Liver (tissue), 9 donors: ENCODE data around the gene NXPH4. TPM values are rescaled to one million over a fixed set of nuclear protein-coding genes. Genes with fewer than 3 reads are reported as not detected.

Experiments
- DNase-seq: peaks from one replicate; pipeline ENCODE4 v3.0.0-alpha.2; 2017; ENCODE audit warnings: low spot score
- H3K27ac ChIP-seq, 2 donors: one replicate each; pipeline ENCODE4 v1.7.0; 2013; ENCODE audit warnings: inconsistent platforms in 2 of 2, low read length in 2 of 2, control low read depth in 1 of 2, low read depth in 1 of 2, mild to moderate bottlenecking in 1 of 2
- H3K27me3 ChIP-seq, 4 donors: one replicate each; pipeline versions ENCODE4 v1.6.1 to v1.7.0; 2013; ENCODE audit warnings: low read length in 3 of 4, inconsistent platforms in 1 of 4, mild to moderate bottlenecking in 1 of 4, moderate library complexity in 1 of 4; ENCODE audit not compliant: control insufficient read depth in 4 of 4, insufficient read depth in 4 of 4
- H3K36me3 ChIP-seq, 4 donors: one replicate each; pipeline versions ENCODE4 v1.6.1 to v1.7.0; 2013; ENCODE audit warnings: low read length in 3 of 4, mild to moderate bottlenecking in 3 of 4, low read depth in 1 of 4, moderate library complexity in 1 of 4; ENCODE audit not compliant: control insufficient read depth in 4 of 4, insufficient read depth in 3 of 4
- H3K4me1 ChIP-seq, 4 donors: one replicate each; pipeline versions ENCODE4 v1.6.1 to v1.7.0; 2013; ENCODE audit warnings: low read length in 3 of 4, mild to moderate bottlenecking in 3 of 4, moderate library complexity in 1 of 4; ENCODE audit not compliant: control insufficient read depth in 4 of 4, insufficient read depth in 4 of 4
- H3K4me3 ChIP-seq, 3 donors: one replicate each; pipeline versions ENCODE4 v1.6.1 to v1.7.0; 2013; ENCODE audit warnings: low read length in 3 of 3, control low read depth in 1 of 3, low read depth in 1 of 3, mild to moderate bottlenecking in 1 of 3
- H3K9ac ChIP-seq, 2 donors: one replicate each; pipeline ENCODE4 v1.7.0; 2013; ENCODE audit warnings: low read length in 2 of 2, mild to moderate bottlenecking in 2 of 2, moderate library complexity in 2 of 2, control low read depth in 1 of 2, low read depth in 1 of 2
- H3K9me3 ChIP-seq, 4 donors: one replicate each; pipeline versions ENCODE4 v1.6.1 to v1.7.0; 2013; ENCODE audit warnings: low read length in 3 of 4; ENCODE audit not compliant: control insufficient read depth in 4 of 4
- CTCF ChIP-seq: fragments of 150-350 bp; IDR thresholded peaks from 2 replicates; pipeline ENCODE4 v1.5.1; 2017; ENCODE audit warnings: improper control_type of control experiment, low read depth, low read length; ENCODE audit not compliant: missing input control
- EGR1 ChIP-seq, 2 donors: IDR thresholded peaks; 2 replicates each; pipeline ENCODE4 v1.6.1; 2016 to 2018; ENCODE audit warnings: antibody characterized with exemption in 2 of 2, low read depth in 2 of 2
- FOXA1 ChIP-seq: IDR thresholded peaks from 2 replicates; pipeline ENCODE4 v1.6.1; 2016; ENCODE audit warnings: antibody characterized with exemption
- FOXA2 ChIP-seq: IDR thresholded peaks from 2 replicates; pipeline ENCODE4 v1.6.1; 2016; ENCODE audit warnings: antibody characterized with exemption
- GABPA ChIP-seq, 2 donors: IDR thresholded peaks in 1 of 2; conservative IDR thresholded peaks in 1 of 2; 2 replicates each; pipeline ENCODE4 v1.6.1; 2016; ENCODE audit warnings: antibody characterized with exemption in 2 of 2, mild to moderate bottlenecking in 1 of 2, moderate library complexity in 1 of 2
- HNF4A ChIP-seq, 2 donors: conservative IDR thresholded peaks; 2 replicates each; pipeline ENCODE4 v1.6.1; 2016; ENCODE audit warnings: antibody characterized with exemption in 2 of 2, mild to moderate bottlenecking in 2 of 2
- HNF4G ChIP-seq: IDR thresholded peaks from 2 replicates; pipeline ENCODE4 v1.6.1; 2016; ENCODE audit warnings: antibody characterized with exemption
- JUND ChIP-seq, 2 donors: IDR thresholded peaks; 2 replicates each; pipeline ENCODE4 v1.6.1; 2016; ENCODE audit warnings: antibody characterized with exemption in 2 of 2
- MAX ChIP-seq: IDR thresholded peaks from 2 replicates; pipeline ENCODE4 v1.6.1; 2016; ENCODE audit warnings: antibody characterized with exemption
- NR2F2 ChIP-seq: IDR thresholded peaks from 2 replicates; pipeline ENCODE4 v1.6.1; 2016; ENCODE audit warnings: antibody characterized with exemption
- RAD21 ChIP-seq, 2 donors: IDR thresholded peaks; 2 replicates each; pipeline ENCODE4 v1.6.1; 2016; ENCODE audit warnings: antibody characterized with exemption in 2 of 2, mild to moderate bottlenecking in 2 of 2
- RXRA ChIP-seq, 2 donors: IDR thresholded peaks; 2 replicates each; pipeline ENCODE4 v1.6.1; 2017 to 2018; ENCODE audit warnings: antibody characterized with exemption in 2 of 2, mild to moderate bottlenecking in 1 of 2
- SP1 ChIP-seq: IDR thresholded peaks from 2 replicates; pipeline ENCODE4 v1.6.1; 2018; ENCODE audit warnings: antibody characterized with exemption, mild to moderate bottlenecking
- TAF1 ChIP-seq: conservative IDR thresholded peaks from 2 replicates; pipeline ENCODE4 v1.6.1; 2016; ENCODE audit warnings: antibody characterized with exemption, mild to moderate bottlenecking
- YY1 ChIP-seq: IDR thresholded peaks from 2 replicates; pipeline ENCODE4 v1.6.1; 2016; ENCODE audit warnings: antibody characterized with exemption, mild to moderate bottlenecking
- WGBS: extraction: QIAGEN DNeasy Blood & Tissue Kit; methylation state at CpG from one replicate; pipeline ENCODE4 v1.1.7; 2013; 5-methylcytosine and 5-hydroxymethylcytosine counted together
- polyA plus RNA-seq, 2 donors: library from polyadenylated mRNA; stranded (reverse) in 1 of 2; unstranded in 1 of 2; fragments of 200-250 nt in 1 of 2; fragments of >200 nt in 1 of 2; fragmentation: Nextera tagmentation in 1 of 2; extraction: Ambion mirVana in 1 of 2; gene quantifications; one replicate each; pipeline versions ENCODE4 v1.2.1 to v1.2.3, GENCODE V29; 2013 to 2015
- total RNA-seq, 2 donors: library from RNA; depleted of rRNA; stranded (reverse); fragments of >200 nt; gene quantifications; one replicate each; pipeline ENCODE4 v1.2.3, GENCODE V29; 2014
- TF ChIP-seq, protein P1 (sequence below): IDR thresholded peaks from 2 replicates; pipeline ENCODE4 v1.6.1; 2016; ENCODE audit warnings: antibody characterized with exemption
- TF ChIP-seq, protein P2 (sequence below): IDR thresholded peaks from 2 replicates; pipeline ENCODE4 v1.6.1; 2016; ENCODE audit warnings: antibody characterized with exemption, mild to moderate bottlenecking
- TF ChIP-seq, protein P3 (sequence below): IDR thresholded peaks from 2 replicates; pipeline ENCODE4 v1.6.1; 2016; ENCODE audit warnings: antibody characterized with exemption
- donor health status: healthy.
- donor health status: healthy.
- donor health status: healthy.
- donor health status: healthy.
- donor health status: healthy.

Gene NXPH4
- total and polyA plus RNA-seq, 4 donors: 0.15 TPM; not detected in 3

GRCh38 chr12:57234233-57234570 lies 17.6 kb downstream of the NXPH4 start:
- Histone ChIP-seq H3K27me3 (no peaks in the 10 kb centered on the region), H3K27ac (peak overlapping the region; percentile 16 to 63), H3K4me1 (peaks cover 19 to 61% (median 46%) of the 10 kb centered on the region in 4 donors), H3K9ac (no peak overlapping the region), H3K36me3 (peaks cover 12 to 20% (median 15%) of the 10 kb centered on the region in 4 donors), H3K9me3 (no peaks in the 10 kb centered on the region), H3K4me3 (no peak overlapping the region)
- WGBS: 82% methylated on average over 3 of the region's 3 CpGs
- no peak for TF ChIP-seq FOXA2
- TF ChIP-seq RXRA (IDR thresholded peaks at IDR 0.05): no peak
- TF ChIP-seq, protein P1, sequence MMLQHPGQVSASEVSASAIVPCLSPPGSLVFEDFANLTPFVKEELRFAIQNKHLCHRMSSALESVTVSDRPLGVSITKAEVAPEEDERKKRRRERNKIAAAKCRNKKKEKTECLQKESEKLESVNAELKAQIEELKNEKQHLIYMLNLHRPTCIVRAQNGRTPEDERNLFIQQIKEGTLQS: no peak
- no peak for TF ChIP-seq MAX
- no peak for DNase-seq

DNA sequence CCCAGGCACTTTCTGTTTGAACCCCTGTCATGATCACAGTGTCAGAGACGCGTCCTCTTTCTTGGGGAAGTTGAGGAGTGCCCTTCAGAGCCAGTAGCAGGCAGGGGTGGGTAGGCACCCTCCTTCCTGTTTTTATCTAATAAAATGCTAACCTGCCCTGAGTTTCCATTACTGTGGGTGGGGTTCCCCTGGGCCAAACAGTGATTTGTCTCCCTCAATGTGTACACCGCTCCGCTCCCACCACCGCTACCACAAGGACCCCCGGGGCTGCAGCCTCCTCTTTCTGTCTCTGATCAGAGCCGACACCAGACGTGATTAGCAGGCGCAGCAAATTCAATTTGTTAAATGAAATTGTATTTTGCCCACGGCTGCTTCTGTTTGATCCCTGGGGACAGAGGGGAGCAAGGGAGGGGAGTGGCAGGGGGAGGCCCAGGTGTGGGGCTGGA lies 18.0 kb downstream of the NXPH4 start:
- Histone ChIP-seq H3K27ac (peak overlapping the region; percentile 16 to 63), H3K9me3 (no peaks in the 10 kb centered on the region), H3K4me3 (no peak overlapping the region), H3K9ac (no peak overlapping the region), H3K27me3 (no peaks in the 10 kb centered on the region), H3K36me3 (peaks cover 12 to 20% (median 15%) of the 10 kb centered on the region in 4 donors), H3K4me1 (peaks cover 19 to 60% (median 45%) of the 10 kb centered on the region in 4 donors)
- 81% methylated on average over 10 of the region's 10 CpGs for WGBS
- DNase-seq: no peak
- TF ChIP-seq JUND (IDR thresholded peaks at IDR 0.05): no peak
- TF ChIP-seq, protein P1: no peak
- no peak for TF ChIP-seq YY1
- no peak for TF ChIP-seq SP1
- no peak for TF ChIP-seq MAX
- no peak for TF ChIP-seq TAF1
- TF ChIP-seq RXRA (IDR thresholded peaks at IDR 0.05): no peak
- no peak for TF ChIP-seq HNF4G
- no peak for TF ChIP-seq HNF4A (conservative IDR thresholded peaks at IDR 0.05)
- TF ChIP-seq FOXA2: no peak
- TF ChIP-seq, protein P2, sequence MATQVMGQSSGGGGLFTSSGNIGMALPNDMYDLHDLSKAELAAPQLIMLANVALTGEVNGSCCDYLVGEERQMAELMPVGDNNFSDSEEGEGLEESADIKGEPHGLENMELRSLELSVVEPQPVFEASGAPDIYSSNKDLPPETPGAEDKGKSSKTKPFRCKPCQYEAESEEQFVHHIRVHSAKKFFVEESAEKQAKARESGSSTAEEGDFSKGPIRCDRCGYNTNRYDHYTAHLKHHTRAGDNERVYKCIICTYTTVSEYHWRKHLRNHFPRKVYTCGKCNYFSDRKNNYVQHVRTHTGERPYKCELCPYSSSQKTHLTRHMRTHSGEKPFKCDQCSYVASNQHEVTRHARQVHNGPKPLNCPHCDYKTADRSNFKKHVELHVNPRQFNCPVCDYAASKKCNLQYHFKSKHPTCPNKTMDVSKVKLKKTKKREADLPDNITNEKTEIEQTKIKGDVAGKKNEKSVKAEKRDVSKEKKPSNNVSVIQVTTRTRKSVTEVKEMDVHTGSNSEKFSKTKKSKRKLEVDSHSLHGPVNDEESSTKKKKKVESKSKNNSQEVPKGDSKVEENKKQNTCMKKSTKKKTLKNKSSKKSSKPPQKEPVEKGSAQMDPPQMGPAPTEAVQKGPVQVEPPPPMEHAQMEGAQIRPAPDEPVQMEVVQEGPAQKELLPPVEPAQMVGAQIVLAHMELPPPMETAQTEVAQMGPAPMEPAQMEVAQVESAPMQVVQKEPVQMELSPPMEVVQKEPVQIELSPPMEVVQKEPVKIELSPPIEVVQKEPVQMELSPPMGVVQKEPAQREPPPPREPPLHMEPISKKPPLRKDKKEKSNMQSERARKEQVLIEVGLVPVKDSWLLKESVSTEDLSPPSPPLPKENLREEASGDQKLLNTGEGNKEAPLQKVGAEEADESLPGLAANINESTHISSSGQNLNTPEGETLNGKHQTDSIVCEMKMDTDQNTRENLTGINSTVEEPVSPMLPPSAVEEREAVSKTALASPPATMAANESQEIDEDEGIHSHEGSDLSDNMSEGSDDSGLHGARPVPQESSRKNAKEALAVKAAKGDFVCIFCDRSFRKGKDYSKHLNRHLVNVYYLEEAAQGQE: no peak
- TF ChIP-seq FOXA1: no peak
- TF ChIP-seq EGR1 (IDR thresholded peaks at IDR 0.05; ENCODE audit: low read depth in 2 of 2): no peak
- no peak for TF ChIP-seq RAD21 (IDR thresholded peaks at IDR 0.05)
- TF ChIP-seq NR2F2: no peak
- TF ChIP-seq GABPA (IDR thresholded peaks at IDR 0.05 in 1 of 2, conservative IDR thresholded peaks at IDR 0.05 in 1 of 2): no peak
- no peak for TF ChIP-seq CTCF
- TF ChIP-seq, protein P3, sequence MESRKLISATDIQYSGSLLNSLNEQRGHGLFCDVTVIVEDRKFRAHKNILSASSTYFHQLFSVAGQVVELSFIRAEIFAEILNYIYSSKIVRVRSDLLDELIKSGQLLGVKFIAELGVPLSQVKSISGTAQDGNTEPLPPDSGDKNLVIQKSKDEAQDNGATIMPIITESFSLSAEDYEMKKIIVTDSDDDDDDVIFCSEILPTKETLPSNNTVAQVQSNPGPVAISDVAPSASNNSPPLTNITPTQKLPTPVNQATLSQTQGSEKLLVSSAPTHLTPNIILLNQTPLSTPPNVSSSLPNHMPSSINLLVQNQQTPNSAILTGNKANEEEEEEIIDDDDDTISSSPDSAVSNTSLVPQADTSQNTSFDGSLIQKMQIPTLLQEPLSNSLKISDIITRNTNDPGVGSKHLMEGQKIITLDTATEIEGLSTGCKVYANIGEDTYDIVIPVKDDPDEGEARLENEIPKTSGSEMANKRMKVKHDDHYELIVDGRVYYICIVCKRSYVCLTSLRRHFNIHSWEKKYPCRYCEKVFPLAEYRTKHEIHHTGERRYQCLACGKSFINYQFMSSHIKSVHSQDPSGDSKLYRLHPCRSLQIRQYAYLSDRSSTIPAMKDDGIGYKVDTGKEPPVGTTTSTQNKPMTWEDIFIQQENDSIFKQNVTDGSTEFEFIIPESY: no peak
